Mesenchymal stem cell (in vitro differentiated cells and primary cell): ENCODE results near the gene MATK.
"Not testable (repeated sequence)": the region's sequence is repeated elsewhere in the genome, so short reads cannot be mapped to it uniquely, and the experiment has no call there.

Source experiments
- DNase-seq: peaks from one replicate; pipeline ENCODE4 v3.0.0-alpha.2; 2013
- H2AFZ ChIP-seq: one replicate; pipeline ENCODE4 v1.6.1; 2013; ENCODE audit warnings: low read depth, mild to moderate bottlenecking, control low read depth, inconsistent platforms, low read length, moderate library complexity
- H2AK5ac ChIP-seq: 2 replicates; pipeline ENCODE4 v1.6.1; 2013; ENCODE audit warnings: low read length, moderate library complexity, mild to moderate bottlenecking, inconsistent platforms; ENCODE audit not compliant: severe bottlenecking
- H2BK120ac ChIP-seq: one replicate; pipeline ENCODE4 v1.6.1; 2013; ENCODE audit warnings: low read depth, mild to moderate bottlenecking, inconsistent platforms, low read length, moderate library complexity
- H2BK12ac ChIP-seq, 2 experiments: one replicate each; pipeline ENCODE4 v1.6.1; 2013; ENCODE audit warnings: inconsistent platforms in 2 of 2, low read length in 2 of 2, mild to moderate bottlenecking in 2 of 2, moderate library complexity in 2 of 2, control low read depth in 1 of 2
- H2BK15ac ChIP-seq: one replicate; pipeline ENCODE4 v1.6.1; 2013; ENCODE audit warnings: mild to moderate bottlenecking, low read depth, inconsistent platforms; ENCODE audit not compliant: poor library complexity, severe bottlenecking
- H2BK5ac ChIP-seq: 2 replicates; pipeline ENCODE4 v1.6.1; 2013; ENCODE audit warnings: low read depth, mild to moderate bottlenecking, low read length, control low read depth, inconsistent platforms; ENCODE audit not compliant: poor library complexity, severe bottlenecking
- H3K14ac ChIP-seq, 2 experiments: one replicate each; pipeline ENCODE4 v1.6.1; 2013; ENCODE audit warnings: inconsistent platforms in 2 of 2, low read length in 2 of 2, control low read depth in 1 of 2, mild to moderate bottlenecking in 1 of 2, moderate library complexity in 1 of 2
- H3K18ac ChIP-seq, 2 experiments: one replicate each; pipeline ENCODE4 v1.6.1; 2013; ENCODE audit warnings: inconsistent platforms in 2 of 2, low read length in 2 of 2, control low read depth in 1 of 2, low read depth in 1 of 2, mild to moderate bottlenecking in 1 of 2
- H3K23ac ChIP-seq, 2 experiments: one replicate each; pipeline ENCODE4 v1.6.1; 2013; ENCODE audit warnings: inconsistent platforms in 2 of 2, low read length in 2 of 2, mild to moderate bottlenecking in 2 of 2, moderate library complexity in 2 of 2, control low read depth in 1 of 2
- H3K27ac ChIP-seq: 2 replicates; pipeline ENCODE4 v1.5.1; 2013; ENCODE audit warnings: mild to moderate bottlenecking, moderate library complexity, low read length, control low read depth, inconsistent platforms; ENCODE audit not compliant: poor library complexity, severe bottlenecking
- H3K27me3 ChIP-seq, 2 experiments: 2 replicates each; pipeline versions ENCODE4 v1.6.1 to v1.7.0; 2013; ENCODE audit warnings: low read length in 2 of 2, mild to moderate bottlenecking in 2 of 2, moderate library complexity in 2 of 2, control low read depth in 1 of 2, inconsistent platforms in 1 of 2; ENCODE audit not compliant: control insufficient read depth in 1 of 2, insufficient read depth in 1 of 2
- H3K36me3 ChIP-seq, 2 experiments: 2 replicates each; pipeline versions ENCODE4 v1.6.1 to v1.7.0; 2013; ENCODE audit warnings: low read length in 2 of 2, control low read depth in 1 of 2, inconsistent platforms in 1 of 2, low read depth in 1 of 2, mild to moderate bottlenecking in 1 of 2; ENCODE audit not compliant: insufficient read depth in 2 of 2, control insufficient read depth in 1 of 2
- H3K4ac ChIP-seq, 2 experiments: one replicate each; pipeline ENCODE4 v1.6.1; 2013; ENCODE audit warnings: inconsistent platforms in 2 of 2, low read length in 2 of 2, mild to moderate bottlenecking in 2 of 2, moderate library complexity in 2 of 2, control low read depth in 1 of 2, low read depth in 1 of 2
- H3K4me1 ChIP-seq: 2 replicates; pipeline ENCODE4 v1.6.1; 2013; ENCODE audit warnings: low read depth, low read length, control low read depth; ENCODE audit not compliant: control insufficient read depth, insufficient read depth
- H3K4me2 ChIP-seq: 2 replicates; pipeline ENCODE4 v1.6.1; 2013; ENCODE audit warnings: low read length, mild to moderate bottlenecking, inconsistent platforms; ENCODE audit not compliant: poor library complexity, severe bottlenecking
- H3K4me3 ChIP-seq, 2 experiments: 2 replicates each; pipeline versions ENCODE4 v1.5.1 to v1.7.0; 2013; ENCODE audit warnings: low read length in 2 of 2, mild to moderate bottlenecking in 2 of 2, control low read depth in 1 of 2, low read depth in 1 of 2; ENCODE audit not compliant: insufficient read depth in 1 of 2
- H3K79me1 ChIP-seq: replicated peaks from 2 replicates; pipeline ENCODE4 v1.6.1; 2013; ENCODE audit warnings: mild to moderate bottlenecking, control low read depth, low read length, inconsistent platforms; ENCODE audit not compliant: poor library complexity, severe bottlenecking
- H3K9ac ChIP-seq: 2 replicates; pipeline ENCODE4 v1.7.0; 2013; ENCODE audit warnings: mild to moderate bottlenecking, low read length, moderate library complexity
- H3K9me3 ChIP-seq: 2 replicates; pipeline ENCODE4 v1.7.0; 2013; ENCODE audit warnings: mild to moderate bottlenecking, low read length; ENCODE audit not compliant: control insufficient read depth
- H4K8ac ChIP-seq: one replicate; pipeline ENCODE4 v1.6.1; 2013; ENCODE audit warnings: inconsistent platforms, mild to moderate bottlenecking, low read length, moderate library complexity
- H4K91ac ChIP-seq: one replicate; pipeline ENCODE4 v1.6.1; 2013; ENCODE audit warnings: mild to moderate bottlenecking, low read length, inconsistent platforms
- WGBS: methylation state at CpG from one replicate; pipeline ENCODE4 v1.1.7; 2013; ENCODE audit warnings: mixed read lengths; 5-methylcytosine and 5-hydroxymethylcytosine counted together

Gene MATK

DNA sequence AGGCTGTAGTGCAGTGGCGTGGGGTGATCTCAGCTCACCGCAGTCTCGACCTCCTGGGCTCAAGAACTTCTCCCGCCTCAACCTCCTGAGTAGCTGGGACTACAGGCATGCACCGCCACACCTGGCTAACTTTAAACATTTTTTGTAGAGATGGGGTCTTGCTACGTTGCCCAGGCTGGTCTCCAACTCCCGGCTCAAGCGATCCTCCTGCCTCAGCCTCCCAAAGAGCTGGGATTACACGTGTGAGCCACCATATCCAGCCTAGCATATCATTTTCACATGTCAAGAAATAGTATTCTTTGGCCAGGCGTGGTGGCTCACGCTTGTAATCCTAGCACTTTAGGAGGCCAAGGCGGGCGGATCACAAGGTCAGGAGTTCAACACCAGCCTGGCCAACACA lies 27.9 kb downstream of the MATK start:
- WGBS: 96% methylated on average over 13 of the region's 13 CpGs

DNA sequence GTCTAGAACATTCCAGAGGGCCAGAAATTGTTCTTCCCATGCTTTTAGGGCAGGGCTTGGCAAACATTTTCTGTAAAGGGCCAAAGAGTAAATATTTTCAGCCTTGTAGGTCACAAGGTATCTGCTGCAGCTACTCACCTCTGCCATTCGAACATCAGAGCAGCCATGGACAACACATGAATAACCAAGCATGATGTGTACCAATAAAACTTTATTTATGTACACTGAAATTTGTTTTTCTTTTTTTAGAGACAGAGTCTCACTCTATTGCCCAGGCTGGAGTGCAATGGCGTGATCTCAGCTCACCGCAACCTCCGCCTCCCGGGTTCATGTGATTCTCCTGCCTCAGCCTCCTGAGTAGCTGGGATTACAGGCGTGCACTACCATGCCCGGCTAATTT lies 28.5 kb downstream of the MATK start:
- Histone ChIP-seq H3K36me3 (peaks cover 23 to 46% of the 10 kb centered on the region in 2 experiments), H3K4me1 (peaks cover 19% of the 10 kb centered on the region), H3K79me1 (peaks cover 38% of the 10 kb centered on the region)
- H4K8ac ChIP-seq, H3K23ac ChIP-seq, H2AK5ac ChIP-seq, H2BK15ac ChIP-seq, H3K9ac ChIP-seq, H3K18ac ChIP-seq, H3K27ac ChIP-seq, H2BK120ac ChIP-seq, H3K14ac ChIP-seq, H2BK12ac ChIP-seq, H3K9me3 ChIP-seq, H3K4me3 ChIP-seq, H3K4ac ChIP-seq, DNase-seq, H4K91ac ChIP-seq, H3K27me3 ChIP-seq, H2AFZ ChIP-seq, H3K4me2 ChIP-seq, H2BK5ac ChIP-seq: not testable (repeated sequence)
- whole genome bisulfite sequencing: 98% methylated on average over 6 of the region's 7 CpGs

More for the DNA sequence above, 27.9 kb downstream of the MATK start:
- H3K14ac ChIP-seq, DNase-seq, H2BK120ac ChIP-seq, H3K23ac ChIP-seq, H3K9me3 ChIP-seq, H2BK12ac ChIP-seq, H3K4ac ChIP-seq, H3K27me3 ChIP-seq, H2AFZ ChIP-seq, H4K91ac ChIP-seq, H3K4me2 ChIP-seq, H2BK15ac ChIP-seq, H2BK5ac ChIP-seq, H3K4me3 ChIP-seq, H3K27ac ChIP-seq, H4K8ac ChIP-seq, H2AK5ac ChIP-seq, H3K9ac ChIP-seq, H3K18ac ChIP-seq: not testable (repeated sequence)
- peaks cover 23 to 41% of the 10 kb centered on the region in 2 experiments for H3K36me3 ChIP-seq
- H3K4me1 ChIP-seq: peaks cover 19% of the 10 kb centered on the region
- H3K79me1 ChIP-seq: peaks cover 41% of the 10 kb centered on the region

DNA sequence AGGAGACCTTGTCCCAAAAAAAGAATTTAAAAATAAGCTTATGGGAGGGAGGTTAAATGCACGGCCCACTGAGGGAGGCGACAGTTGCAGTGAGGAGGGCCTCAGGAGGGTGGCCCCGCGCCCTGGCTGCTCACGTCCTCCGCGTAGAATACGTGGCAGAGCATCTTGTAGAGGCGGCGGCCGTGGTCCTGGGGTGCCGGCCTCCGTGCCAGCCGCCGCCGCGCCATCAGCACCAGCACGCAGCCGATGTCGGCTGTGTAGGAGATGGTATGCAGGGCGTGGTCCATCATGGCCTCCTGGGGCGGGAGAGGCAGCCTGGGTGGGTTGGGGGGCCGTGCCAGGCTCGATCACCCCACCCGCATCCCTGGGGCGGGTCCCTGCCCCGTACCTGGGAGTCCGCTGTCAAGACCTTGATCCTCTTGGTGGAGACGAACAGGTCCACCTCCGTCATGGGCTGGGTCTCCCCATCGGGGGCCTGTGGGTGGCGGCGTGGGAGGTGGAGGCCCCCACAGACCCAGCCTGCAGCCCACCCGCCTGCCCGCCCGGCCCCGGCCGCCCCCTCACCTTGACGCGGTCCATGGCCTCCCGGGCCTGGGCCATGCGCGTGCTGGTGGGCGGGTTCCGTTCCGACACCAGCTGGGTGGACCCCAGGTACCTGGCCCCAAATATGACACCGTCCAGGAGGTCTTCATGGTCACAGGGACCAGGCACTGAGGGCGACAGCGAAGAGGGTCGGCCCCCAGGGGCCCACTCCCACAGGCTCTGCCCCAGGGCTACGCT lies 32.4 kb downstream of the MATK start:
- Histone ChIP-seq H3K4me2 (no peak overlapping the region), H3K9ac (no peak overlapping the region), H3K4me1 (peaks cover 2% of the 10 kb centered on the region), H4K91ac (no peak overlapping the region), H4K8ac (no peak overlapping the region), H2BK12ac (no peak overlapping the region), H2BK15ac (no peak overlapping the region), H3K4me3 (no peak overlapping the region), H3K23ac (no peak overlapping the region), H3K9me3 (no peaks in the 10 kb centered on the region), H3K18ac (no peak overlapping the region), H3K27me3 (no peaks in the 10 kb centered on the region), H3K79me1 (peaks cover 19% of the 10 kb centered on the region), H3K36me3 (peaks cover 42 to 68% of the 10 kb centered on the region in 2 experiments), H2AK5ac (no peak overlapping the region), H2AFZ (no peak overlapping the region), H3K14ac (no peak overlapping the region), H2BK120ac (no peak overlapping the region), H3K4ac (no peak overlapping the region), H2BK5ac (no peak overlapping the region), H3K27ac (no peak overlapping the region)
- no peak for DNase-seq
- WGBS: 97% methylated on average over 51 of the region's 51 CpGs

DNA sequence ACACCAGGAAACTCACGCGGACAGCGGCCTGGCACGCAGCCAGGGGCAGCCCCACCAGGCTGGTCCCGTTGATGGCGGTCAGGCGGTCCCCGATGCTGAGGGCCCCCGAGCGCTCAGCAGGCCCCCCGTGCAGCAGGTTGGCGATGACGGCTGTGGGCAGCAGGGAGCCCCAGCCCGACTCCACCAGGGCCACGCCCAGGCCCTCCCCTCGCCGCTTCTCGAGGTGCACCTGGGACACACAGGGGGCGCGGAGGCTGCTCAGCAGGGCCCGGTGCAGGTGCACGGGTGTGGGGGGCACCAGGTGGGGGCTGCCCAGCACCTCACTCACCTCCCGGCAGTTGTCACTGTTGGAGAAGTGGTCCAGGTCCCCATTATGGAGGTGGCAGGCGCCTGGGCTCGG lies 33.7 kb downstream of the MATK start:
- Histone ChIP-seq H2BK120ac (no peak overlapping the region), H3K4ac (no peak overlapping the region), H3K23ac (no peak overlapping the region), H3K4me1 (peaks cover 6% of the 10 kb centered on the region), H3K9me3 (no peaks in the 10 kb centered on the region), H3K9ac (no peak overlapping the region), H3K4me2 (no peak overlapping the region), H3K79me1 (peaks cover 13% of the 10 kb centered on the region), H3K4me3 (no peak overlapping the region), H2AK5ac (no peak overlapping the region), H3K14ac (no peak overlapping the region), H2BK15ac (no peak overlapping the region), H3K18ac (no peak overlapping the region), H3K36me3 (peaks cover 33 to 56% of the 10 kb centered on the region in 2 experiments), H3K27me3 (peaks cover 0 to 4% of the 10 kb centered on the region in 2 experiments), H2AFZ (no peak overlapping the region), H3K27ac (no peak overlapping the region), H2BK12ac (no peak overlapping the region), H4K8ac (no peak overlapping the region), H4K91ac (no peak overlapping the region), H2BK5ac (no peak overlapping the region)
- 98% methylated on average over 25 of the region's 25 CpGs for WGBS
- no peak for DNase-seq
